ENCODE measurements around the gene DYNLT4. TPM values are rescaled to one million over a fixed set of nuclear protein-coding genes. Genes with fewer than 3 reads are reported as not detected.
"Not testable (repeated sequence)": the region's sequence is repeated elsewhere in the genome, so short reads cannot be mapped to it uniquely, and the experiment has no call there.

The DYNLT4 gene
- total and polyA plus RNA-seq, 3 donors from 2014 or later, result 0.47 to 4.0 (median 3.2) TPM

- H3K27me3 ChIP-seq, result no peaks in the 10 kb centered on the region
- TF ChIP-seq CTCF (IDR thresholded peaks at IDR 0.05), result peak in 1 of 3 experiments; percentile 3
- no peak for TF ChIP-seq POLR2A (IDR thresholded peaks at IDR 0.05)
- intact Hi-C loops (cut with DNase I; ENCODE audit: low total_unique reads), result no loop called here
- no peak overlapping the region for H3K4me3 ChIP-seq
- no peaks in the 10 kb centered on the region for H3K9me3 ChIP-seq
- 87 to 92% methylated on average over 11 to 28 of the region's 28 CpGs for WGBS, 2 donors
- H3K4me1 ChIP-seq, result peaks cover 18% of the 10 kb centered on the region
- H3K27ac ChIP-seq, result peak overlapping the region in 1 of 2 donors; percentile 66
- no peak for DNase-seq
- no peaks in the 10 kb centered on the region for H3K36me3 ChIP-seq (ENCODE audit: low read depth, missing control alignments)
These were observed 20.2 kb upstream of the DYNLT4 start for GRCh38 chr1:44827197-44828002.

GRCh38 chr1:44826375-44827196 is 19.4 kb upstream of the DYNLT4 start:
- Histone ChIP-seq H3K36me3 (ENCODE audit: low read depth, missing control alignments) (no peaks in the 10 kb centered on the region), H3K4me3 (no peak overlapping the region), H3K27ac (peak overlapping the region in 1 of 2 donors; percentile 66), H3K4me1 (peaks cover 10% of the 10 kb centered on the region), H3K9me3 (no peaks in the 10 kb centered on the region), H3K27me3 (no peaks in the 10 kb centered on the region)
- TF ChIP-seq POLR2A (IDR thresholded peaks at IDR 0.05) (no peak), CTCF (IDR thresholded peaks at IDR 0.05) (no peak)
- intact Hi-C loops (cut with DNase I; ENCODE audit: low total_unique reads), result no loop called here
- 50 to 63% methylated on average over 17 to 24 of the region's 24 CpGs for WGBS, 2 donors
- peak; percentile 77 for DNase-seq

GRCh38 chr1:44824392-44824791 is 17.2 kb upstream of the DYNLT4 start:
- WGBS, 2 donors, result 87 to 90% methylated on average over 6 of the region's 6 CpGs

GRCh38 chr1:44822981-44823451 is 15.9 kb upstream of the DYNLT4 start:
- intact Hi-C loops (cut with DNase I; ENCODE audit: low total_unique reads), result no loop called here
- DNase-seq, result peak; percentile 61
- H3K27me3 ChIP-seq, result no peaks in the 10 kb centered on the region
- no peaks in the 10 kb centered on the region for H3K36me3 ChIP-seq (ENCODE audit: low read depth, missing control alignments)
- TF ChIP-seq CTCF (IDR thresholded peaks at IDR 0.05), result no peak
- TF ChIP-seq POLR2A (IDR thresholded peaks at IDR 0.05), result no peak
- peaks cover 19% of the 10 kb centered on the region for H3K4me1 ChIP-seq
- no peaks in the 10 kb centered on the region for H3K9me3 ChIP-seq
- H3K27ac ChIP-seq, result peak overlapping the region; percentile 21 to 60
- WGBS, 2 donors, result 68 to 69% methylated on average over 10 to 15 of the region's 15 CpGs
- no peak overlapping the region for H3K4me3 ChIP-seq

More at GRCh38 chr1:44824392-44824791, 17.2 kb upstream of the DYNLT4 start:
- DNase-seq; H3K9me3 ChIP-seq; H3K4me3 ChIP-seq; H3K36me3 ChIP-seq (ENCODE audit: low read depth, missing control alignments); H3K27me3 ChIP-seq; intact Hi-C loops (cut with DNase I; ENCODE audit: low total_unique reads); H3K27ac ChIP-seq: not testable (repeated sequence)
- peaks cover 19% of the 10 kb centered on the region for H3K4me1 ChIP-seq

GRCh38 chr1:44822131-44822701 is 15.1 kb upstream of the DYNLT4 start:
- WGBS, 2 donors, result 61 to 87% methylated on average over 5 to 6 of the region's 6 CpGs
- intact Hi-C loops (cut with DNase I; ENCODE audit: low total_unique reads), result no loop called here
- Histone ChIP-seq H3K27me3 (no peaks in the 10 kb centered on the region), H3K4me3 (no peak overlapping the region), H3K36me3 (ENCODE audit: low read depth, missing control alignments) (no peaks in the 10 kb centered on the region), H3K4me1 (peaks cover 19% of the 10 kb centered on the region), H3K27ac (no peak overlapping the region), H3K9me3 (no peaks in the 10 kb centered on the region)
- no peak for DNase-seq
- no peak for TF ChIP-seq CTCF (IDR thresholded peaks at IDR 0.05)
- TF ChIP-seq POLR2A (IDR thresholded peaks at IDR 0.05), result no peak

Data from testis (tissue), 3 donors.